Breast epithelium (tissue), 3 donors: Measurements from ENCODE around the gene LTBP2.

Source experiments
- CTCF ChIP-seq, 3 donors: fragments of 450-650 bp; IDR thresholded peaks; one replicate each; pipeline ENCODE4 v1.5.1; 2016 to 2017; ENCODE audit warnings: antibody characterized with exemption in 3 of 3, mild to moderate bottlenecking in 3 of 3, moderate library complexity in 3 of 3
- POLR2AphosphoS5 ChIP-seq, 3 donors: sonication (generic); formaldehyde crosslinking; IDR thresholded peaks; one replicate each; pipeline ENCODE4 v1.6.1; 2017; ENCODE audit warnings: antibody characterized with exemption in 3 of 3

DNA sequence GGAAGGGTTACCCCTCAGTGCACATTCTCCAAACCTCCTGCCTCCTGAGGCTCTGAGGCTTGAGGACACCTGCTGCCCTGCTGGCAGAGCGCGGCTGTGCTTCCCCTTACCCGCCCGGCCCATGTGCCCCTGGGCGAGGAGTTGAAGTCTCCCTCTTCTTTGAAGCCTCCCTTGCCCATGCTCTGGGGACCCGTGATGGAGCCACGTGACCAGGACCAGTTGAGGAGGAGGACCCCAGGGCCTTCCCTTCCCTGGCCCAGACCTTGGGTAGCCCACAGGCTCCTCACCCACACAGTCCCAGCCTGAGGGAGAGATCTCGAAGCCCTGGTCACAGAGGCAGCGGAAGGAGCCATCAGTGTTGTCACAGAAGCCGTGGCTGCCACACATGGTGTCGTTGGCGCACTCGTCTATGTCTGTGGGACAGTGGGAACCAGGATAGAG, 105.6 kb downstream of the LTBP2 start:
- no peak for TF ChIP-seq CTCF (IDR thresholded peaks at IDR 0.05)
- no peak for TF ChIP-seq POLR2AphosphoS5 (IDR thresholded peaks at IDR 0.05)
